Right ventricle myocardium inferior (tissue), 1 donor: ENCODE data around the gene DIS3L2. TPM values are rescaled to one million over a fixed set of nuclear protein-coding genes. Genes with fewer than 3 reads are reported as not detected.
"Not testable (repeated sequence)": the region's sequence is repeated elsewhere in the genome, so short reads cannot be mapped to it uniquely, and the experiment has no call there.

Experiments used
- ATAC-seq: fragments of 200-7000 bp; cut with Tn5 transposase; one replicate; pipeline ENCODE4 v1.9.1; 2020; ENCODE audit warnings: mild to moderate bottlenecking, moderate library complexity
- DNase-seq: peaks from one replicate; pipeline ENCODE4 v3.0.0; 2021; ENCODE audit errors: missing footprints
- intact Hi-C: fragments of 100-400 bp; cut with DNase I; formaldehyde crosslinking; loops from one replicate; pipeline ENCODE4 v1.11.0; 2022
- total RNA-seq: library from RNA; stranded (reverse); fragmentation: NEBNext Ultra II Directional; extraction: Animal tissue kit (Norgen Biotek cat#: 25700); gene quantifications from one replicate; pipeline ENCODE4 v1.2.1, GENCODE V29; 2021
- donor health status: DM: no; HTN: yes; CAD: no; lungs with severe emphysema.

DIS3L2 gene
- total RNA-seq, 1 donor from 2014 or later, result 16.9 TPM

GRCh38 chr2:232368311-232368731 is 406.8 kb downstream of the DIS3L2 start:
- ATAC-seq, result no peak
- no peak for DNase-seq
- intact Hi-C loops, result no loop called here

- intact Hi-C loops, result no loop called here
- DNase-seq (no peak), ATAC-seq (no peak)
Measured at GRCh38 chr2:232369126-232369951, 407.8 kb downstream of the DIS3L2 start.

- ATAC-seq, intact Hi-C loops, DNase-seq: not testable (repeated sequence)
Measured at GRCh38 chr2:232370007-232370406, 408.5 kb downstream of the DIS3L2 start.

- intact Hi-C loops, result no loop called here
- ATAC-seq, result no peak
- no peak for DNase-seq
Measured at GRCh38 chr2:232372231-232373208, 411.0 kb downstream of the DIS3L2 start.

GRCh38 chr2:232374356-232374755 is 412.8 kb downstream of the DIS3L2 start:
- intact Hi-C loops, result no loop called here
- ATAC-seq, result no peak
- DNase-seq, result no peak

- no peak for ATAC-seq
- no peak for DNase-seq
- intact Hi-C loops, result no loop called here
Measured at GRCh38 chr2:232375164-232375563, 413.7 kb downstream of the DIS3L2 start.

GRCh38 chr2:232376260-232376659 is 414.7 kb downstream of the DIS3L2 start:
- no peak for ATAC-seq
- no peak for DNase-seq
- intact Hi-C loops, result no loop called here

GRCh38 chr2:232376713-232377112 is 415.2 kb downstream of the DIS3L2 start:
- no peak for DNase-seq
- ATAC-seq, result no peak
- intact Hi-C loops, result no loop called here

GRCh38 chr2:232377319-232377718 is 415.8 kb downstream of the DIS3L2 start:
- intact Hi-C loops, result no loop called here
- ATAC-seq (no peak), DNase-seq (no peak)

- ATAC-seq (no peak), DNase-seq (no peak)
- intact Hi-C loops, result no loop called here
Measured at GRCh38 chr2:232377841-232378734, 416.6 kb downstream of the DIS3L2 start.

GRCh38 chr2:232378735-232379151 is 417.2 kb downstream of the DIS3L2 start, which contains the start of gene ALPP:
Gene ALPP, plus strand, starts transcription at chr2:232378751. Its CDS starts 52 bp downstream, at chr2:232378803.
- intact Hi-C loops, ATAC-seq, DNase-seq: not testable (repeated sequence)

- intact Hi-C loops, ATAC-seq, DNase-seq: not testable (repeated sequence)
Measured at GRCh38 chr2:232379610-232380590, 418.4 kb downstream of the DIS3L2 start.

GRCh38 chr2:232381204-232382031 is 419.9 kb downstream of the DIS3L2 start:
- intact Hi-C loops, DNase-seq, ATAC-seq: not testable (repeated sequence)

- ATAC-seq (no peak), DNase-seq (no peak)
- intact Hi-C loops, result no loop called here
Measured at GRCh38 chr2:232382331-232383225, 421.1 kb downstream of the DIS3L2 start.

GRCh38 chr2:232384466-232384865 is 423.0 kb downstream of the DIS3L2 start:
- DNase-seq (no peak), ATAC-seq (no peak)
- intact Hi-C loops, result no loop called here
